ENCODE data around the gene C12orf42.

DNA sequence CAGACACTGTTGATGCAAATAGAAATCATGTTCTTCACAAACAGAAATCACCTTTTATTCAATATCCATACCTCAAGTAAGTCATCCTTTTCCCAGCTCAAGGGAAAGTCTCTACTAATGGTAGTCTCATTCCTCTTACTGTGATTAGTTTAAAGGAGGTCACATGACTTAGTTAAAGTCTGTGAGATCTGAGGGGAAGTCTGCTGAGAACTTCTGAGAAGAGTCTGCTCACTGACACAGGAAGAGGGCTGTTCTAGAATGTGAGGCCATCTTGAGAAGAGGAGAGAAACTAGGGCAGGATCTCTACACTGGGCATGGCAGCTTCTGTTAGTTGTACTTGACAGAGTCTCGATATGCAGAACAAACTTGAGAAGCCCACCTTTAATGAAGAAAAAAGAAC is 146.8 kb downstream of the C12orf42 start:
- TF ChIP-seq HDGF (IDR thresholded peaks at IDR 0.05; ENCODE audit: borderline replicate concordance) (no peak), CTBP1 (IDR thresholded peaks at IDR 0.05; ENCODE audit: borderline replicate concordance) (no peak), ELF4 (IDR thresholded peaks at IDR 0.05) (no peak), SUZ12 (IDR thresholded peaks at IDR 0.05) (no peak), ARNT (IDR thresholded peaks at IDR 0.05) (no peak), BHLHE40 (IDR thresholded peaks at IDR 0.05; ENCODE audit: borderline replicate concordance) (no peak), FOXK2 (IDR thresholded peaks at IDR 0.05) (no peak), SP1 (IDR thresholded peaks at IDR 0.05) (no peak), L3MBTL2 (conservative IDR thresholded peaks at IDR 0.05) (no peak), TARDBP (IDR thresholded peaks at IDR 0.05) (no peak), FOXM1 (IDR thresholded peaks at IDR 0.05; ENCODE audit: borderline replicate concordance) (no peak), FOXA1 (IDR thresholded peaks at IDR 0.05) (no peak), NFRKB (IDR thresholded peaks at IDR 0.05) (no peak)
- TF ChIP-seq, protein P1, sequence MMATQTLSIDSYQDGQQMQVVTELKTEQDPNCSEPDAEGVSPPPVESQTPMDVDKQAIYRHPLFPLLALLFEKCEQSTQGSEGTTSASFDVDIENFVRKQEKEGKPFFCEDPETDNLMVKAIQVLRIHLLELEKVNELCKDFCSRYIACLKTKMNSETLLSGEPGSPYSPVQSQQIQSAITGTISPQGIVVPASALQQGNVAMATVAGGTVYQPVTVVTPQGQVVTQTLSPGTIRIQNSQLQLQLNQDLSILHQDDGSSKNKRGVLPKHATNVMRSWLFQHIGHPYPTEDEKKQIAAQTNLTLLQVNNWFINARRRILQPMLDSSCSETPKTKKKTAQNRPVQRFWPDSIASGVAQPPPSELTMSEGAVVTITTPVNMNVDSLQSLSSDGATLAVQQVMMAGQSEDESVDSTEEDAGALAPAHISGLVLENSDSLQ (IDR thresholded peaks at IDR 0.05) = no peak
